ENCODE measurements around the gene CLSTN3. TPM values are rescaled to one million over a fixed set of nuclear protein-coding genes. Genes with fewer than 3 reads are reported as not detected.
A peak's percentile ranks its signal among the peaks of the same experiment; 100 is the strongest.

The CLSTN3 gene
- 10 to 100 TPM; 18.0 to 53.4 (median 37.3) TPM for total RNA-seq

DNA sequence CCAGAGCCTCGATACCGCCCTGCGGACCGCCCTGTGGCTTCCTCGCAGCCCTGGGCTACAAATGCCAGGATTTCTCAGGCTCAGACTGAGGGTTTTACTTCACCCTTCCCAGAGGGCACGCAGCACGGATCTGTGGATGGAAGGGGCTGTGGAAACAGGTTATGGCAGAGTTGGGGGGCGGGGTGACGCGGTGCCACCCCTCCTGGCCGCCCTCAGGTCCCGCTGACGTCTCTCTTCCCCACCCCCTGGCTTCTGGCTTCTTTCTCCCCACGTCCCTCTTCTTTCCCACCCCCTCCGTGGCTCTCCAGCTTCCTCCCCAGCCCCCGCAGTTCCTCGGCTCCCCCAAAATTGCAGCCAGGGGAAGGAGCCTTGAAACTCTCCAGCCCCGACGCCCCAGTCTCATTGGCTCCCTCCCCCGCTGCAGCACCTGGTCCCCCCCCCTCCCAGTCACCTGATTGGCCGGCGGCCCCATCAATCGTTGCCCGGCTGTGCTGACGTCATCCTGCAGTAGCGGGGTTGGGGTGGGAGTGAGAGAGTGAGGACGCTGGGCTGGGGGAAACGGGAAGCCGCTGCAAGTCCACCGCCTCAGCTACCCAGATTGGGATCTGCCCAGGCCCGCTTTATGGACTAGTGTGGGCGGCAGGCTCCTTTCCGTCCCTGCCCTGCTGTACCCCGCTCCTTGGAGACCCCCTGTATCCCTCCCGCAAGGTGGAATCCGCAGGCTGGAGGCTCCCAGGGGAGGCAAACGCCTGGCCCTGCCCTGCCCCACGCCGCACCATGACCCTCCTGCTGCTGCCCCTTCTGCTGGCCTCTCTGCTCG is at the start of gene CLSTN3:
Gene CLSTN3 (plus strand): TSS at position 500 of the 820 bp plus-strand sequence. CDS start 278 bp downstream, at position 778.
- Histone ChIP-seq H3K27ac (peak within 1 kb of the TSS; percentile 50 to 86 (median 69)), H3K4me3 (replicated peaks in 1 of 3) (peak within 1 kb of the TSS; percentile 29 to 68 (median 67)), H3K9me3 (no peaks in the 10 kb centered on the region), H3K27me3 (no peaks in the 10 kb centered on the region), H3K36me3 (peaks cover 0 to 7% of the 10 kb centered on the region in 2 donors), H3K4me1 (peaks cover 14 to 17% of the 10 kb centered on the region in 2 donors)
- DNase-seq, result peak; percentile 82 to 85
- 0% methylated on average over 23 to 36 of the region's 40 CpGs for WGBS, 2 donors
- TF ChIP-seq, protein P1, sequence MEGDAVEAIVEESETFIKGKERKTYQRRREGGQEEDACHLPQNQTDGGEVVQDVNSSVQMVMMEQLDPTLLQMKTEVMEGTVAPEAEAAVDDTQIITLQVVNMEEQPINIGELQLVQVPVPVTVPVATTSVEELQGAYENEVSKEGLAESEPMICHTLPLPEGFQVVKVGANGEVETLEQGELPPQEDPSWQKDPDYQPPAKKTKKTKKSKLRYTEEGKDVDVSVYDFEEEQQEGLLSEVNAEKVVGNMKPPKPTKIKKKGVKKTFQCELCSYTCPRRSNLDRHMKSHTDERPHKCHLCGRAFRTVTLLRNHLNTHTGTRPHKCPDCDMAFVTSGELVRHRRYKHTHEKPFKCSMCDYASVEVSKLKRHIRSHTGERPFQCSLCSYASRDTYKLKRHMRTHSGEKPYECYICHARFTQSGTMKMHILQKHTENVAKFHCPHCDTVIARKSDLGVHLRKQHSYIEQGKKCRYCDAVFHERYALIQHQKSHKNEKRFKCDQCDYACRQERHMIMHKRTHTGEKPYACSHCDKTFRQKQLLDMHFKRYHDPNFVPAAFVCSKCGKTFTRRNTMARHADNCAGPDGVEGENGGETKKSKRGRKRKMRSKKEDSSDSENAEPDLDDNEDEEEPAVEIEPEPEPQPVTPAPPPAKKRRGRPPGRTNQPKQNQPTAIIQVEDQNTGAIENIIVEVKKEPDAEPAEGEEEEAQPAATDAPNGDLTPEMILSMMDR (IDR thresholded peaks at IDR 0.05), result no peak
- peak in 1 of 2 donors; percentile 79 for TF ChIP-seq POLR2A (IDR thresholded peaks at IDR 0.05)
- intact Hi-C loops (cut with DNase I), result no loop called here

DNA sequence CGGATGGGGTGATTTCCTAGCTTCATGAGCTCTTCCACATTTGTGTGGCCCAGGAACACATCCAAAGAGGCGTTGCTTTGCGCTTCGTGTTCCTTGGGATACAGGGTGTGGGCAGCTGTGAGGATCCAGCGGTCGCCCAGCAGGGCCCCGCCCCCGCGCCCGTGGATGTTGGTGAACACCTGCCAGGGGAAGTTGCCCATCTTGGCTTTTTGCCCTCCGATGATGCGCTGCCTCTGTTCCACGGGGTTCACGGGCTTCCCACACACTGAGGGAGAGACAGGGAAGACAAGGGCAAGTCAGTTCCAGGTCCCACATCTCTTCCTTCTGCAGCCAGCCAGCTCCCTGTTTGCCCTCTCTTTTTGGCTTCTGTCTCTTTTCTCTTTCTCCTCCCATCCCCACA is 49.1 kb upstream of the CLSTN3 start:
- H3K4me1 ChIP-seq, result peaks cover 13 to 26% of the 10 kb centered on the region in 2 donors
- no peaks in the 10 kb centered on the region for H3K9me3 ChIP-seq
- H3K27me3 ChIP-seq, result no peaks in the 10 kb centered on the region
- intact Hi-C loops (cut with DNase I), result no loop called here
- 92 to 95% methylated on average over 14 of the region's 14 CpGs for WGBS, 2 donors
- no peak overlapping the region for H3K4me3 ChIP-seq (replicated peaks in 1 of 3)
- no peak for DNase-seq
- H3K27ac ChIP-seq, result no peak overlapping the region
- TF ChIP-seq, protein P1 (IDR thresholded peaks at IDR 0.05), result no peak
- no peak for TF ChIP-seq POLR2A (IDR thresholded peaks at IDR 0.05)
- H3K36me3 ChIP-seq, result peaks cover 0 to 5% of the 10 kb centered on the region in 2 donors

DNA sequence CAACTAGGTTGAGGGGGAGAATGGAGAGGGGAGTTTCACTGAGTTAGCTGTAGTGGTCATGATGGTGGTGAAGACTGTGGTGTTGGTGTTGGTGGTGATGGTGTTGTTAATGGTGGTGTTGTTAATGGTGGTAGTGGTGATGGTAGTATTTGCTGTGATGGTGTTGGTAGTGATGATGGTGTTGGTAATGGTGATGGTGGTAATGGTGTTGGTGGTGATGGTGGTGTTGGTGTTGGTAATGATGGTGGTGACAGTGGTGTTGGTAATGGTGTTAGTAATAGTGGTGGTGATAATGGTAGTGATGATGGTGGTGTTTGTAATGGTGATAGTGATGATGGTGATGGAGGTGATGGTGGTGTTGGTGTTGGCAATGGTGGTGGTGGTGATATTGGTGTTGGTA is 47.0 kb upstream of the CLSTN3 start:
- no peak for DNase-seq
- Histone ChIP-seq H3K27me3 (no peaks in the 10 kb centered on the region), H3K27ac (no peak overlapping the region), H3K4me3 (replicated peaks in 1 of 3) (no peak overlapping the region), H3K4me1 (peaks cover 13 to 26% of the 10 kb centered on the region in 2 donors), H3K9me3 (no peaks in the 10 kb centered on the region), H3K36me3 (peaks cover 0 to 5% of the 10 kb centered on the region in 2 donors)
- intact Hi-C loops (cut with DNase I), result no loop called here
- TF ChIP-seq, protein P1 (IDR thresholded peaks at IDR 0.05), result no peak
- no peak for TF ChIP-seq POLR2A (IDR thresholded peaks at IDR 0.05)

DNA sequence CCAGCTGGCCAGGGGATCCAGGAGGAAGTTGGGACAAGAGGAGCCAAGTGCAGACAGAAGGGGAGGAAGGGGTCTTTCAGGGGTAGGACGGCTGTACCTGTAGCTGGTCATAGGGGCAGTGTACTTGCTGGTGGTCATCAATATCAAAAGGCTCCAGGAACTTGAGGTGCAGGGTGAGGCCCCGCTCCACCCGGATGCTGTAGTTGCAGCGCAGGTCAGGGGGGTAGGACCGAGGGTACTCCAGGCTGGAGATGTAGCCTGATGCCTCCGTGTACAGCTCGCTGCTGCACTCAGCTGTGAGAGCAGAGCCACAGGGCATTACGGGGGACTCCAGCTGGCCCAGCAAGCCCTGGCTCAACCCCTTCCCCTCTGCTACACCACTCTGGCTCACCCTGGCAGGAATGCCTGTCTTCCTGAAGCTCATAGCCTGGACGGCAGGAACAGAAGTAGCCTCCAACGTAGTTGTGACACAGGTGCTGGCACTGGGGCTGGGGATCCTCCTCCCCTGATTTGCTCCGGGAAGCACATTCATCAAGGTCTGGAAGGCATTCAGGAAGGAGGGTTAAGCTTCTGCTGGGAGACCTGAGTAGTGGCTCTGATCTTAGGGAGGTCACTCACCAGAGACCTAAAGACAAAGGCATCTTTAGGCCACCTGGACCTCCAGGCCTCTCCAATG is 40.8 kb upstream of the CLSTN3 start:
- H3K27ac ChIP-seq, result peak overlapping the region in 2 of 3 donors; percentile 34 to 63
- peaks cover 0 to 21% of the 10 kb centered on the region in 2 donors for H3K4me1 ChIP-seq
- DNase-seq, result no peak
- H3K9me3 ChIP-seq, result no peaks in the 10 kb centered on the region
- H3K27me3 ChIP-seq, result no peaks in the 10 kb centered on the region
- intact Hi-C loops (cut with DNase I), result no loop called here
- H3K36me3 ChIP-seq, result peaks cover 0 to 5% of the 10 kb centered on the region in 2 donors
- H3K4me3 ChIP-seq (replicated peaks in 1 of 3), result no peak overlapping the region
- TF ChIP-seq, protein P1 (IDR thresholded peaks at IDR 0.05), result no peak
- no peak for TF ChIP-seq POLR2A (IDR thresholded peaks at IDR 0.05)
- 80 to 88% methylated on average over 2 to 9 of the region's 11 CpGs for WGBS, 2 donors

All from thyroid gland (tissue), 4 donors.